A549 (cell line): ENCODE measurements around the gene P2RY14. TPM values are rescaled to one million over a fixed set of nuclear protein-coding genes. Genes with fewer than 3 reads are reported as not detected.

ENCODE experiments used
- ATAC-seq, 2 experiments: fragments of 200-7000 bp in 1 of 2; fragments of >200 bp in 1 of 2; cut with Nextera tagmentation in 1 of 2; cut with Tn5 transposase in 1 of 2; 3 replicates each; pipeline versions ENCODE4 v1.8.0 to v1.9.1; 2018 to 2020; ENCODE audit warnings: mild to moderate bottlenecking in 1 of 2, moderate library complexity in 1 of 2
- CTCF ChIA-PET: fragments of 300-600 bp; sonication (Branson Sonifier 250); formaldehyde crosslinking; extraction: SDS; loops from one replicate; lab custom pipeline; 2021; ENCODE audit warnings: antibody characterized with exemption, inconsistent platforms; lab: Yijun Ruan, JAX
- POLR2A ChIA-PET: fragments of 350-600 bp; formaldehyde crosslinking; extraction: SDS; loops from one replicate; lab custom pipeline; 2021; ENCODE audit warnings: antibody characterized with exemption, inconsistent platforms; lab: Yijun Ruan, JAX
- DNase-seq, 2 experiments: peaks; one replicate each; pipeline versions ENCODE4 v3.0.0 to v3.0.0-alpha.2; 2011 to 2016; ENCODE audit warnings: low read depth in 1 of 2, low spot score in 1 of 2
- FAIRE-seq: peaks from 2 replicates; lab custom pipeline; 2011; peaks lifted over from hg19 to GRCh38; lab: Jason Lieb, UNC
- H3K27ac ChIP-seq, 2 experiments: fragments of >200 bp; sonication (Bioruptor Twin); formaldehyde crosslinking; 3 replicates each; pipeline ENCODE4 v1.5.1; 2016 to 2017
- H3K4me1 ChIP-seq: fragments of >200 bp; sonication (Bioruptor Twin); formaldehyde crosslinking; 3 replicates; pipeline ENCODE4 v1.6.1; 2016
- H3K4me2 ChIP-seq: fragments of >200 bp; sonication (Bioruptor Twin); formaldehyde crosslinking; 3 replicates; pipeline ENCODE4 v1.6.1; 2016
- H3K4me3 ChIP-seq: fragments of >200 bp; sonication (Bioruptor Twin); formaldehyde crosslinking; 3 replicates; pipeline ENCODE4 v1.5.1; 2016
- H3K9me3 ChIP-seq: fragments of >200 bp; sonication (Bioruptor Twin); formaldehyde crosslinking; 3 replicates; pipeline ENCODE4 v1.6.1; 2016
- ATOH8 ChIP-seq: fragments of 250-450 bp; sonication (Bioruptor Pico); IDR thresholded peaks from 2 replicates; pipeline ENCODE4 v1.5.0; 2020; ENCODE audit warnings: low read depth, mild to moderate bottlenecking, moderate library complexity
- CEBPB ChIP-seq, 2 experiments: fragments of >200 bp in 1 of 2; sonication (Bioruptor Twin) in 1 of 2; formaldehyde crosslinking in 1 of 2; IDR thresholded peaks; 2 replicates each; pipeline ENCODE4 v1.6.1; 2012 to 2016
- CTCF ChIP-seq: fragments of >200 bp; sonication (Bioruptor Twin); formaldehyde crosslinking; IDR thresholded peaks from 3 replicates; pipeline ENCODE4 v1.5.1; 2016
- ELK1 ChIP-seq: fragments of 150-350 bp; IDR thresholded peaks from 2 replicates; pipeline ENCODE4 v1.6.1; 2014; ENCODE audit warnings: low read depth, mild to moderate bottlenecking, low read length
- NFE2L2 ChIP-seq: fragments of 150-350 bp; conservative IDR thresholded peaks from 2 replicates; pipeline ENCODE4 v1.6.1; 2014; ENCODE audit warnings: low read length
- PHF8 ChIP-seq: fragments of 200-600 bp; sonication (generic); IDR thresholded peaks from 2 replicates; pipeline ENCODE4 v1.6.1; 2016; ENCODE audit warnings: low read depth, mild to moderate bottlenecking, antibody characterized with exemption, moderate library complexity, borderline replicate concordance
- RAD21 ChIP-seq, 2 experiments: fragments of >200 bp in 1 of 2; sonication (Bioruptor Twin) in 1 of 2; formaldehyde crosslinking in 1 of 2; IDR thresholded peaks in 1 of 2; conservative IDR thresholded peaks in 1 of 2; 2 replicates in 1 of 2; 3 replicates in 1 of 2; pipeline ENCODE4 v1.6.1; 2012 to 2018; ENCODE audit warnings: inconsistent platforms in 1 of 2
- RCOR1 ChIP-seq: fragments of 150-350 bp; IDR thresholded peaks from 2 replicates; pipeline ENCODE4 v1.6.1; 2014; ENCODE audit warnings: antibody characterized with exemption, low read length, low read depth
- RFX5 ChIP-seq: fragments of 450-650 bp; IDR thresholded peaks from 2 replicates; pipeline ENCODE4 v1.7.1; 2014; ENCODE audit warnings: antibody characterized with exemption, mild to moderate bottlenecking, moderate library complexity
- SMC3 ChIP-seq: fragments of >200 bp; sonication (Bioruptor Twin); formaldehyde crosslinking; IDR thresholded peaks from 3 replicates; pipeline ENCODE4 v1.6.1; 2018; ENCODE audit warnings: inconsistent platforms
- SREBF2 ChIP-seq: fragments of 450-650 bp; IDR thresholded peaks from 2 replicates; pipeline ENCODE4 v1.6.1; 2014; ENCODE audit warnings: mild to moderate bottlenecking, moderate library complexity
- WGBS: methylation state at CpG from one replicate; pipeline ENCODE4 v1.1.6; 2017; ENCODE audit errors: missing lambda C conversion rate; 5-methylcytosine and 5-hydroxymethylcytosine counted together
- polyA minus RNA-seq: library from RNA; depleted of rRNA, polyadenylated mRNA; stranded (reverse); fragments of >200 nt; gene quantifications from 2 replicates; pipeline ENCODE4 v1.2.3, GENCODE V29; 2011; rRNA and poly(A)+ RNA removed
- polyA plus RNA-seq, 4 experiments: library from polyadenylated mRNA; depleted of rRNA in 3 of 4; stranded (reverse); fragments of >200 nt; fragmentation: RNase III in 1 of 4; extraction: RNeasy Plus Mini Kit Qiagen cat#74134 plus additional on column Dnase treatment in 1 of 4; gene quantifications; 2 replicates in 3 of 4; 3 replicates in 1 of 4; pipeline ENCODE4 v1.2.3, GENCODE V29; 2011 to 2017

P2RY14 gene
- not detected in 2 replicates for polyA plus RNA-seq (2011; rRNA removed)
- polyA plus RNA-seq (2012; cell fraction: cytosol; rRNA removed), result not detected in 2 replicates
- polyA plus RNA-seq (2012; cell fraction: nucleus; rRNA removed), result not detected in 2 replicates
- polyA plus RNA-seq (2017; fragmentation: RNase III; extraction: RNeasy Plus Mini Kit Qiagen cat#74134 plus additional on column Dnase treatment), result not detected in 3 replicates
- not detected in 2 replicates for polyA minus RNA-seq

GRCh38 chr3:151278230-151278629 lies at the start of gene P2RY14:
Gene P2RY14, minus strand, starts transcription at chr3:151278542. Its CDS starts 64,226 bp downstream, at chr3:151214316.
- H3K4me1 ChIP-seq, result no peaks in the 10 kb centered on the region
- POLR2A ChIA-PET, result no interaction called here
- no peaks in the 10 kb centered on the region for H3K9me3 ChIP-seq
- DNase-seq (no peak), ATAC-seq (no peak), FAIRE-seq (no peak)
- H3K27ac ChIP-seq, result no peak within 1 kb of the TSS
- WGBS, result 70% methylated on average over 4 of the region's 4 CpGs
- CTCF ChIA-PET, result interaction anchor here (0.7 to 9.3 kb wide), 8 partner anchors 9 to 109 kb away, joined by 3 to 161 read pairs (median 3); no protein-coding TSS in a partner anchor
- no peak within 1 kb of the TSS for H3K4me2 ChIP-seq
- no peak for TF ChIP-seq RFX5
- no peak for TF ChIP-seq ATOH8 (CRISPR knock-in tag)
- no peak for TF ChIP-seq SREBF2
- TF ChIP-seq NFE2L2, result no peak
- no peak within 1 kb of the TSS for H3K4me3 ChIP-seq

GRCh38 chr3:151327571-151328198 lies 49.3 kb upstream of the P2RY14 start:
- POLR2A ChIA-PET, result interaction anchor here (0.8 to 1.5 kb wide), 2 partner anchors 11 to 23 kb away, joined by 3 to 11 read pairs; partner anchors contain the start of gene GPR87
- no peak for FAIRE-seq
- H3K27ac ChIP-seq, result no peak overlapping the region; a peak in 2 of 6 replicates

More at GRCh38 chr3:151327571-151328198, 49.3 kb upstream of the P2RY14 start:
- H3K4me1 ChIP-seq, result peaks cover 13% of the 10 kb centered on the region; the same call in 2 of the 3 replicates
- no peak overlapping the region for H3K4me3 ChIP-seq
- TF ChIP-seq PHF8, result no peak
- TF ChIP-seq ATOH8 (CRISPR knock-in tag), result no peak
- TF ChIP-seq RCOR1, result no peak
- TF ChIP-seq ELK1, result no peak
- TF ChIP-seq RAD21 (conservative IDR thresholded peaks at IDR 0.05 in 1 of 2, IDR thresholded peaks at IDR 0.05 in 1 of 2), result peak; percentile 42 to 45; a peak in 3 of 5 replicates
- TF ChIP-seq CTCF, result peak; percentile 72
- TF ChIP-seq SMC3, result peak; percentile 50
- no peak for TF ChIP-seq CEBPB (IDR thresholded peaks at IDR 0.05)
- 4% methylated on average over 3 of the region's 3 CpGs for WGBS
- CTCF ChIA-PET, result interaction anchor here (0.6 to 5.4 kb wide), 21 partner anchors 11 to 797 kb away, joined by 3 to 47 read pairs (median 4); partner anchors contain the start of gene GPR87
- DNase-seq (peak; percentile 18), ATAC-seq (peak; percentile 63 to 75; a peak in 3 of 6 replicates)
- H3K9me3 ChIP-seq, result no peaks in the 10 kb centered on the region
- peak overlapping the region; percentile 70 for H3K4me2 ChIP-seq
